HG03066 (cell line): ENCODE data around the gene PRCP.
A peak's percentile ranks its signal among the peaks of the same experiment; 100 is the strongest.
"Not testable (repeated sequence)": the region's sequence is repeated elsewhere in the genome, so short reads cannot be mapped to it uniquely, and the experiment has no call there.

Experiments
- ATAC-seq: cut with Tn5 transposase; IDR thresholded peaks from one replicate; pipeline ENCODE4 v1.9.1; 2021; ENCODE audit warnings: low read depth; ENCODE audit not compliant: unreplicated experiment

PRCP gene

DNA sequence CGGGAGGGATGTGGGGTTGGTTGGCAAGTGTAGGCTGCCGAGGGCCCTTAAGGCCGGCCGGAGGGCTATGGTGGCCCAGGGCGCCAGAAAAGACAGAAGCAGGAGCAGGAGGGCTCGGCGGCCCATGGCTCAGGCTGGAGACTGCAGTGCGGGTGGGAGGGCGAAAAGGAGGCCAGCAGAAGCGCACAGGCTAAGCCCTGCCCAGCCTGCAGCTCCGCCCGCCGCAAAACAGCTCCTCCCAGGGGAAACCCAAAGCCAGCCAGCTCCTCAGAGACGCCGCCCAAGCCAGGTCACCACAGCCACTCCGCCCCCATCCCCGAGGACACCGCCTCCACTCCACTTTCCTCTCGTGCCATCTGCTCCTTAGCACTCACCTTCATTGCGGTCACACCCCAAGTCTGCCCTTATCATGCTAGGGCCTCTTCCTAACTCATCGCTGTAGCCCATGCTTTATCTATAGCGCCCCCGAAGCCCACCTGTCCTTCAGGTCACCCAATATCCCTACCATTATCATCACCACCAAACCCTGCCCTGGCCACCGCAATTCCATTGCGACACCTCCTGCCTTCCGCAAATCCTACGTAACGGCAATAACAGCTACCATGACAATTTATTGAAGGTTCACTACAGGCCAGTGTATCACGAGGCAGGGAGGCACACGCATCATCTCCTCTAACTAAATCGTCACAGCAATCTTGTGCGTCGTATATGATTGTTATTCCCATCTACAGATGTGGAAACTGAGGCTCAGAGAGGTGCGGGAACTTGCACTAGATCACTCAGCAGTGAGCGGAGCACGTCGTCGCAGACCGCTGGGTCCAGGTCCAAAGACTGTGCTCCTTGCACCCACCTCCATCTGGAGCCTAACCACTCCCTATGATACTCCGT lies at the start of gene PRCP:
Gene PRCP, minus strand, starts transcription at position 154 of the 888 bp plus-strand sequence. Its CDS starts 28 bp downstream, at position 126.
- ATAC-seq = peak; percentile 82

DNA sequence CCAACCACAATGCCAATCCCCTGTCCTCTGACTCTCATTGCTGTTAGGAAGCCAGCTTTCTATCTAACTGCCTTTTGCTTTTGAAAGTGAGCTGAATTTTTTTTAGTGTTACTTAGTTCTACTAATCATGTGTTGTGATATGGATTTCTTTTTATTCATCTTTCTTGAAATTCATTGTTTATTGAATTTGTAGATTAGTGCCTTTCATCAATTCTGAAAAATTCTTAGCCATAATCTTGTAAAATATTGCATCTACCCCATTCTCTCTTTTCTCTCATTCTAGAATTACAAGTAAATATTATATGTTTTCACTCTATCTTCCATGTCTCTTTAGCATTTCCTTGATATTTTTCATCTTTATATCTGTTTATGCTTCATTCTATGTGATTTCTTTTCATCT lies 49.1 kb upstream of the PRCP start:
- no peak for ATAC-seq

GRCh38 chr11:82945682-82946081 lies 45.5 kb upstream of the PRCP start:
- ATAC-seq = no peak

GRCh38 chr11:82945041-82945440 lies 44.8 kb upstream of the PRCP start:
- not testable (repeated sequence) for ATAC-seq

DNA sequence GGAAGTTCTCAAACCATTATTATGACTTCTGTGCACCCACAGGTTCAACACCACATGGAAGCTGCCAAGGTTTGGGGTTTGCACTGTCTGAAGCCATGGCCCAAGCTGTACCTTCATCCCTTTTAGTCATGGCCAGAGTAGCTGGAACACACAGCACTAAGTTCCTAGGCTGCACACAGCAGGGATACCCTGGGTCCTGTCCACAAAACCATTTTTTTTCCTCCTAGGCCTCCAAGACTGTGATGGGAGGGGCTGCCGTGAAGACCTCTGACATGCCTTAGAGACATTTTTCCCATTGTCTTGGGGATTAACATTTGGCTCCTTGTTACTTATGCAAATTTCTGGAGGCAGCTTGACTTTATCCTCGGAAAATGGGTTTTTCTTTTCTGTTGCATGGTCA lies 44.0 kb upstream of the PRCP start:
- ATAC-seq = no peak

DNA sequence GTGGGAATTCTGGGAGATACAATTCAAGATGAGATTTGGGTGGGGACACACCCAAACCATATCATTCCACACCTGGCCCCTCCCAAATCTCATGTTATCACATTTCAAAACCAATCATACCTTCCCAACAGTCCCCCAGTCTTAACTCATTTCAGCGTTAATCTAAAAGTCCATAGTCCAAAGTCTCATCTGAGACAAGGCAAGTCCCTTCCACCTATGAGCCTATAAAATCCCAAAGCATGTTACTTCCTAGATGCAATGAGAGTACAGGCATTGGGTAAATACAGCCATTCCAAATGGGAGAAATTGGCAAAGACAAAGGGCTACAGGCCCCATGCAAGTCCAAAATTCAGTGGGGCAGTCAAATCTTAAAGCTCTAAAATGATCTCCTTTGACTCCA lies 43.2 kb upstream of the PRCP start:
- ATAC-seq = not testable (repeated sequence)

GRCh38 chr11:82942376-82942775 lies 42.1 kb upstream of the PRCP start:
- ATAC-seq = no peak

- ATAC-seq = no peak
Observed at GRCh38 chr11:82939456-82939855, 39.2 kb upstream of the PRCP start.

- ATAC-seq = no peak
Observed at GRCh38 chr11:82937554-82937953, 37.3 kb upstream of the PRCP start.

DNA sequence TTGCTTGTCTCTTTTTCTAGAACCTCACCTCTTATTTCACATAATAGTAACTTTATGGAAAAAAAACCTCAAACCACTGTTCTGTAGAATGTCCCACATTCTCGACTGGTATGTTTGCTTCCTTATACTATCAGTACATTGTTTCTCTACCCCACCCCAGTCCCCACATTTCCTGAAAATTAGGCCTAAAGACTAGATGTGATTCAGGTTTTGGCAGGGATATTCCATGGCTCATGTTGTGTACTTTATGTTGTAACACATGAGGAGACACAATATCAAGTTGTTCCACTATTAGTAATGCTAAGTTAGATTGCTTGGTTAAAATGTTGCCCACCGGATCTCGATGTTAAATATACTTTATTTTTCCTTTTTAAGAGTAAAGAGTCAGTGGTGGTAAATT lies 36.0 kb upstream of the PRCP start:
- ATAC-seq = no peak

- ATAC-seq = no peak
Observed at GRCh38 chr11:82932564-82932963, 32.3 kb upstream of the PRCP start.

GRCh38 chr11:82930734-82931133 lies 30.5 kb upstream of the PRCP start:
- ATAC-seq = no peak

- no peak for ATAC-seq
Observed at GRCh38 chr11:82930229-82930628, 30.0 kb upstream of the PRCP start.

GRCh38 chr11:82929121-82929520 lies 28.9 kb upstream of the PRCP start:
- ATAC-seq = no peak

- peak; percentile 79 for ATAC-seq
Observed at GRCh38 chr11:82927264-82927880, 27.1 kb upstream of the PRCP start.

DNA sequence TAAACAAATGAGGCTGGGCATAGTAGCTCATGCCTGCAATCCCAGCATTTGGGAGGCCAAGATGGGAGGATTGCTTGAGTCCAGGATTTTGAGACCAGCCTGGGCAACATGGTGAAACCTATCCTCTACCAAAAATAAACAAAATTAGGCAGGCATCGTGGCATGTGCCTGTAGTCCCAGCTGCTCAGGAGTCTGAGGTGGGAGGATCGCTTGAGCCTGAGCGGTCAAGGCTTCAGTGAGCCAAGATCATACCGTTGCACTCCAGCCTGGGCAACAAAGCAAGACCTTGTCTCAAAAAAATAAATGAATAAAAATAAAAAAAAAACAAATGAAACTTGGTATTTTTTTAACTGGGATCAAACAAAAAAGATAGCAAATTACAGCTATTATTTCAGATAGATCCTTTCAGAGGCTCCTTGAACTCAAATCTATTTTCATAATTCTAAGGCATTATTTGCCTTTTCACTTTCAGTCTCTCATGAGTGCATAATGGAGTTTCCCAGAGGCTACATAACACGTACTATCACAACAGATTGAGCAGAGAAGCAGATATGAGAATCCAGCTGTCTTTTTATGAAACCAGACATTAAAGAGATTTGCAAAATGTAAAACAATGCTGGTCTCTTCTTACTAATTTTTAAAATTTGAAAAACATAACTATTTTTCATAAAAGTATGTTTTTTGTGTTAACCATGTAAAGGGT lies 24.4 kb upstream of the PRCP start:
- ATAC-seq = no peak

DNA sequence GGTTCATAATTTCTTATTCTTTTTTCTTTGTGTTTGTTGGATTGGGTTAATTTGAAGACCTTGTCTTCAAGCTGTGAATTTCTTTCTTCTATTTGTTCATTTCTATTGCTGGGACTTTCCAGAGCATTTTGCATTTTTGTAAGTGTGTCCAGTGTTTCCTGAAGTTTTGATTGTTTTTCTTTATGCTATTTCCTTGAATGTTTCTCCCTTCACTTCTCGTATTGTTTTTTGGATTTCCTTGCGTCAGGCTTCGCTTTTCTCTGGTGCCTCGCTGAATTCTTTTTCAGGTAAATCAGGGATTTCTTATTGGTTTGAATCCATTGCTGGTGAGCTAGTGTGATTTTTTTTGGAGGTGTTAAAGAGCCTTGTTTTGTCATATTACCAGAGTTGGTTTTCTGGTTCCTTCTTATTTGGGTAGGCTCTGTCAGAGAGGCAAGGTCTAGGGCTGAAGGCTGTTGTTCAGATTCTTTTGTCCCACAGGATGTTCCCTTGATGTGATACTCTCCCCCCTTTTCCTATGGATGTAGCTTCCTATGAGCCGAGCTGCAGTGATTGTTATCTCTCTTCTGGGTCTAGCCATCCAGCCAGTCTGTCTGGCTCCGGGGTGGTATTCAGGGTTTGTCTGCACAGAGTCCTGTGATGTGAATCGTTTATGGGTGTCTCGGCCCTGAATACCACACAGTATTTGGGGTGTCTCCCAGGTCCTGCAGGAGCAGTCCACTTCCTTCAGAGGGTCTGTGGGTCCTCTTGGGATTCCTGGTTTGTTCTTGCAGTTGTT lies 22.4 kb upstream of the PRCP start:
- not testable (repeated sequence) for ATAC-seq

DNA sequence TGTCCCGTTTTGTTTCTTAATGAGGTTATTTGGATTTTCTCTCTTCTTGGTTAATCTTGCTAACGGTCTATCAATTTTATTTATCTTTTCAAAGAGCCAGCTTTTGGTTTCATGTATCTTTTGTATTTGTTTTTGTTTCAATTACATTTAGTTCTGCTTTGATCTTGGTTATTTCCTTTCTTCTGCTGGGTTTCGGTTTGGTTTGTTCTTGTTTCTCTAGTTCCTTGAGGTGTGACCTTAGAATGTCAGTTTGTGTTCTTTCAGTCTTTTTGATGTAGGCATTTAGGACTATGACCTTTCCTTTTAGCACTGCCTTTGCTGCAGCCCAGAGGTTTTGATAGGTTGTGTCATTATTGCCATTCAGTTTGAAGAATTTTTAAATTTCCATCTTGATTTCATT lies 20.0 kb upstream of the PRCP start:
- ATAC-seq = not testable (repeated sequence)

GRCh38 chr11:82919786-82920185 lies 19.6 kb upstream of the PRCP start:
- ATAC-seq = not testable (repeated sequence)

DNA sequence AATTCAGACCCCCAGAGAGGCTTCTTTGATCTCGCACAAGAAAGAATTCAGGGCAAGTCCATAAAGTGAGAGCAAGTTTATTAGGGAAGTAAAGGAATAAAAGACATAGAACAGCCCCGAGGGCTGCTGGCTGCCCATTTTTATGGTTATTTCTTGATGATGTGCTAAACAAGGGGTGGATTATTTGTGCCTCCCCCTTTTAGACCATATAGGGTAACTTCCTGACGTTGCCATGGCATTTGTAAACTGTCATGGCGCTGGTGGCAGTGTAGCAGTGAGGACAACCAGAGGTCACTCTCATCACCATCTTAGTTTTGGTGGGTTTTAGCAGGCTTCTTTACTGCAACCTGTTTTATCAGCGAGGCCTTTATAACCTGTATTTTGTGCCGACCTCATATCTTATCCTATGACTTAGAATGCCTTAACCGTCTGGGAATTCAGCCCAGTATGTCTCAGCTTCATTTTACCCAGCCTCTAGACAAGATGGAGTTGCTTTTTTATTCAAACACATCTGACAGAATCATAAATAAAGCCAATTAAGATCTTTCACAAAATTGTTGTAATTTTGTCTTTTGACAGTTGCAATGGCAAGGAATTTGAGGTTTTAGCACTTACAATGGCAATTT lies 8.9 kb upstream of the PRCP start:
- no peak for ATAC-seq
